Kidney tubule cell (primary cell): ENCODE results near the gene DSCAML1.

Experiments
- DNase-seq: peaks from one replicate; pipeline ENCODE4 v3.0.0-alpha.2; 2018; ENCODE audit warnings: low spot score

DSCAML1 gene

DNA sequence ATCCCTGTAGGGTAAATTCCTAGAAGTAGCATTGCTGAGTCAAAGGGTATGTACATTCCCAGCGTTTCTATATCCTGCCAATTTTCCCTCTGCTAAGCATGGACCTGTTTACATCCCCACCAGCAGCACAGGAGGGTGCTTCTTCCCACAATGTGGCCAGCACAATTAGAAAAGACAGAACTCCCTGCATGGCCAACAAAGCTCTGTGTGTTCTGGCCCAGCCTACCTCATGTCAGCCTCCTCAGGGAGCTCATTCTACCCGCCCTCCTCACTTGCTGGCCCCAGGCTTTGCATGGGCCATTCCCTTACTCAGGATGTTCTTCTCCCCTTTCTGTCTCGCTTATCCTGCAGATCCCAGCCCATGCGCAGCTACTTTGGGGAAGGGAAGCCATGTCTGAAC lies 186.1 kb downstream of the DSCAML1 start:
- DNase-seq, result no peak

GRCh38 chr11:117610045-117610444 lies 187.0 kb downstream of the DSCAML1 start:
- peak; percentile 92 for DNase-seq

DNA sequence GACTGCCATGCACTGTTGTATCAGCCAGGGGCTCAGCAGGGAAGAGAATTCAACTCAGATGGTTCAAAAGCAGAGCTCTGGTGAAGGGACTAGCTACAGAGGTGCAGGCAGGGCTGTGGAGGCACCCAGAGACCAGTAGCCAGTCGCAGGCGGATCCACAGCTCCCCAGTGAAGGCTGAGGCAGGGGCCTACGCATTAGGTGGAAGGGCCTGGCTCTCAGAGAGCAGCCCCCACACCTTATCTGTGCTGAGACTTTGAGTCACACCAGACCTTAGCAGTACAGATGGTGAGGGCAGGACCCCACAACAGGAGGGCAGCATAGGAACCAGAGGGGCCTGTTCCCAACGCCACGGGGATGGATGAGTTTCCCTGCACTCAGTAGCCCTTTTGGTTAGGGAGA lies 189.6 kb downstream of the DSCAML1 start:
- DNase-seq, result no peak

GRCh38 chr11:117606790-117607189 lies 190.2 kb downstream of the DSCAML1 start:
- peak; percentile 39 for DNase-seq

- no peak for DNase-seq
Measured at GRCh38 chr11:117606211-117606610, 190.8 kb downstream of the DSCAML1 start.

- DNase-seq, result no peak
Measured at GRCh38 chr11:117605331-117605730, 191.7 kb downstream of the DSCAML1 start.

- DNase-seq, result no peak
Measured at GRCh38 chr11:117604336-117604995, 192.6 kb downstream of the DSCAML1 start.

DNA sequence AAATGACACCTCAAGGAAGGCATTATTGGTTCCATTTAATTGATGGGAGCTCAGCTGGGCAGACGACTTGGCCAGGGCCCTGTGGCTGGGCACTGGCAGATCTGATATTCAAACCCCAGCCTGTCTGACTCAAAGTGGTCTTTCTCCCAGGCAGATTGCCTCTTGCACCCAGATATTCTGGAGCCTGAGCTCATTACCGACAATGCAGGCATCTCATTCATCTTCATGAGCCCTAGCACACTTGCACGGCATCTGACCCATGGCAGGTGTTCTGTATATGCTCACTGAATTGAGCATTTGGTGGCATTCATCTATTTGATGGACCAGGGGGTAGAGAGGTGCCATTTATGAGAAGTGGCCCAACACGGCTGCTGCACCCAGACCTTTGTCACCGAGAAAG lies 193.1 kb downstream of the DSCAML1 start:
- DNase-seq, result no peak

GRCh38 chr11:117601006-117601708 lies 195.9 kb downstream of the DSCAML1 start:
- DNase-seq, result no peak

- DNase-seq, result no peak
Measured at GRCh38 chr11:117600234-117600783, 196.7 kb downstream of the DSCAML1 start.

- peak; percentile 36 for DNase-seq
Measured at GRCh38 chr11:117597071-117597470, 199.9 kb downstream of the DSCAML1 start.

DNA sequence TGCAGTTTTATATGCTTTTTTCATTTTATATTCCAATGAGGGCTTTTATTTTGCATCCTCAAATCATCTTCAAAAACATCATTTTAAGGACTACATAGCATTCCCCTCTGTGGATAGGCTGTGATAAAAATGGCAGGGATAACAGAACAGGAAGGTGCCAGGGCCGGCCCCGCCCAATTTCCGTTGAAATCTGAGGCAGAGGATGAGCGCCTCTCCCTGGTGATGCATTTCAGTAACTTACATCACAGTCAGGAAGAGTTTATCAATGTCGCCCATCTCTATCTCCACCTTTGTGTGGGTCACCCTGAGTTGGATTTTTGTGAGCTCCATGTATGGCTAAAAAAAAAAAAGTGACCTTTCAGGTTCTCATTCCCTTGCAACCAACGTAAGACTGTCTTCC lies 201.6 kb downstream of the DSCAML1 start:
- DNase-seq, result no peak

DNA sequence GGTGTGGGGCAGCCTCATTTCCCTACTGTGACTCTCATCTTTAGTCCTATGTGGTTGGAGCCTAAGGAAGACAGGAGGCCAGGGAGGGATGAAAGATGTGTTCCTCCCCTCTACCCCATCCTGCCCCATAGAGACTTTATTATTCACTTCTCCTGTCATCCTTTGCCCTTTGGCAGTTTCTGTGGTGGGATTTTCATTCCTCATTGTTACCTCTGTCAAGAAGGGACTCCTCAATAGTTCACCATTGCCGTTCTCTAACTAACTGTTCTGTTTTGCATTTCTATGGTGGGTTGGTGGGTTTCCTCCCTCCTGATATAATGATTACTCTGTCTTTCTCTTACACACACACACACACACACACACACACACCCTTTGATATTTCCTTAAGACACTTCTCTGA lies 202.3 kb downstream of the DSCAML1 start:
- no peak for DNase-seq

DNA sequence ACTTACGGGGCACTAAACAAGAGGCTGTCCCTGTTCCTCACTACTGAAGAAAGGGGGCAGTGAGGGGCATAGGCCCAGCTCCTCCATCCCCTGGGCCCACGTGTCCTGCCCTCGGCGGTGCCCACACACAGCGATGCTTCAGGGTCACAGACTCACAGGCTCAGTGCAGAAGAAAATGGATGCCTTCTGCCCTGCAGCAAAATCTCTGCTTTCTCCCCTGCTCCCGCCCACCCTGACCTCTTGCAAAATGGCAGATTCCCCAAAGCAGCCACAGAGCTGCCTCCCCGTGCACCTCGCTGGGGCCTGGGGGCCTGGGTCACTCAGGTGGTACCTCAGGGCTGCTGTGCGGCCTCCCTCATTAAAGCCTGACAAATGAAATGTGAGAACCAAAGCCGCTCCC lies 204.0 kb downstream of the DSCAML1 start:
- DNase-seq, result no peak

- DNase-seq, result no peak
Measured at GRCh38 chr11:117591316-117592039, 205.5 kb downstream of the DSCAML1 start.

GRCh38 chr11:117589063-117589462 lies 208.0 kb downstream of the DSCAML1 start:
- DNase-seq, result no peak

- no peak for DNase-seq
Measured at GRCh38 chr11:117588166-117588810, 208.7 kb downstream of the DSCAML1 start.

DNA sequence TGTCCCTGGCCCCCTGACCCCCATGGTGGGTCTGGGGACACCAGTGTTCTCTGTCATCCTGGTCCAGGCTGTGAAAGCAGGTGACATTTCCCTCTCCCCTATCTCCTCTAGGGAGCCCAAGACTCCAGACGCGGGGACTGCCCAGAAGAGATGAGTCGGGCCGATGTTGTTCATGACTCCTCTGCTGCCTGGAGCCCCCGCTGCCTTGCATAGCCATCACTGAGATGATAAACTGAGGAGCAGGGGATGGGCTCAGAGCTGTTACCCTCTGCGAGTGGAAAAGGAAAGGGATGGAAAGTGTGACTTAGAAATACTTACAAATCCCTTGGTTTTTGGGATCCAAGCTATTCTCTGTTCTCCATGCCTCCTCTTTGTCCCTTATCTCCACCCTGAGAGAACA lies 209.6 kb downstream of the DSCAML1 start:
- no peak for DNase-seq

DNA sequence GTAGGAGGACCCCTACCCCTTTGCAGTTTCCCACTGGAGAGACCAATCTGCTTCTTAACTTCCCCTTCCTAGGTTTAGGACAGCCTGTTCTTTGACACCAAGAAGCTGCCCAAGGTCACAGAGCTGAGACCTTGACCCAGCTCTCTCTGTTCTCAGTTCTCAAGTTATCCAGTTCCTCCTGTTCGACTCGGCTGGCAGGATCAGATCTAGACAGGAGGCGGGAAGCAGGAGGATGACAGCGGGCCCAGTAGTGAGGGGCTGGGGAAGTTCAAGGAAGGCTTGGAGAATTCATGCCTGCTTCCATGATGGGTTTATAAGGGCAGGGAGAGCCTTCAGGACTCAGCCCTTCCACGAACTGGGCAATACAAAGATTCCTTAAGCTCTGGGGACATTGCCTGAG lies 210.6 kb downstream of the DSCAML1 start:
- no peak for DNase-seq

- no peak for DNase-seq
Measured at GRCh38 chr11:117585631-117586030, 211.4 kb downstream of the DSCAML1 start.

- peak; percentile 70 for DNase-seq
Measured at GRCh38 chr11:117584056-117584830, 212.8 kb downstream of the DSCAML1 start.
